Measurements from ENCODE around the gene GRB10. TPM values are rescaled to one million over a fixed set of nuclear protein-coding genes. Genes with fewer than 3 reads are reported as not detected.

The GRB10 gene
- total RNA-seq, 1 experiment from 2014 or later, result 68.2 TPM

- DNase-seq (ENCODE audit: unreplicated experiment), result no peak
- ChIA-PET POLR2A (no interaction called here), CTCF (interaction anchor here (0.7 to 6.4 kb wide), 3 partner anchors 20 to 145 kb away, joined by 3 to 48 read pairs (median 15); no protein-coding TSS in a partner anchor)
- H3K9me3 Mint-ChIP-seq (ENCODE audit: unreplicated experiment), result no peaks in the 10 kb centered on the region
- peaks cover 7% of the 10 kb centered on the region for H3K4me1 Mint-ChIP-seq (ENCODE audit: insufficient read depth, unreplicated experiment)
- TF ChIP-seq CTCF (IDR thresholded peaks at IDR 0.05; ENCODE audit: unreplicated experiment), result no peak
- peaks cover 49% of the 10 kb centered on the region for H3K36me3 Mint-ChIP-seq (ENCODE audit: insufficient read depth, unreplicated experiment)
- intact Hi-C loops (cut with micrococcal nuclease), result no loop called here
- H3K27ac Mint-ChIP-seq (ENCODE audit: low read depth, unreplicated experiment), result no peak overlapping the region
- H3K4me3 Mint-ChIP-seq (ENCODE audit: unreplicated experiment), result no peak overlapping the region
- no peaks in the 10 kb centered on the region for H3K27me3 Mint-ChIP-seq (ENCODE audit: insufficient read depth, unreplicated experiment)
- BruUV-seq (replicated peaks), result no TSS peak
These were observed 169.2 kb downstream of the GRB10 start for GRCh38 chr7:50613473-50613872.

GRCh38 chr7:50612704-50613103 is 170.0 kb downstream of the GRB10 start:
- ChIA-PET POLR2A (interaction anchor here (1.1 kb wide), 1 partner anchor 22 kb away, joined by 3 read pairs; no protein-coding TSS in a partner anchor), CTCF (interaction anchor here (0.6 to 6.4 kb wide), 6 partner anchors 21 to 1073 kb away, joined by 3 to 48 read pairs (median 4); no protein-coding TSS in a partner anchor)
- BruUV-seq (replicated peaks), result no TSS peak
- Mint-ChIP-seq H3K4me1 (ENCODE audit: insufficient read depth, unreplicated experiment) (peaks cover 12% of the 10 kb centered on the region), H3K4me3 (ENCODE audit: unreplicated experiment) (no peak overlapping the region), H3K27me3 (ENCODE audit: insufficient read depth, unreplicated experiment) (no peaks in the 10 kb centered on the region), H3K27ac (ENCODE audit: low read depth, unreplicated experiment) (no peak overlapping the region), H3K36me3 (ENCODE audit: insufficient read depth, unreplicated experiment) (peaks cover 43% of the 10 kb centered on the region), H3K9me3 (ENCODE audit: unreplicated experiment) (no peaks in the 10 kb centered on the region)
- no peak for DNase-seq (ENCODE audit: unreplicated experiment)
- TF ChIP-seq CTCF (IDR thresholded peaks at IDR 0.05; ENCODE audit: unreplicated experiment), result no peak
- intact Hi-C loops (cut with micrococcal nuclease), result no loop called here

GRCh38 chr7:50610521-50611277 is 172.0 kb downstream of the GRB10 start:
- Mint-ChIP-seq H3K36me3 (ENCODE audit: insufficient read depth, unreplicated experiment) (peaks cover 35% of the 10 kb centered on the region), H3K9me3 (ENCODE audit: unreplicated experiment) (no peaks in the 10 kb centered on the region), H3K27ac (ENCODE audit: low read depth, unreplicated experiment) (peak overlapping the region; percentile 21), H3K4me1 (ENCODE audit: insufficient read depth, unreplicated experiment) (peaks cover 14% of the 10 kb centered on the region), H3K4me3 (ENCODE audit: unreplicated experiment) (no peak overlapping the region), H3K27me3 (ENCODE audit: insufficient read depth, unreplicated experiment) (no peaks in the 10 kb centered on the region)
- BruUV-seq (replicated peaks), result no TSS peak
- POLR2A ChIA-PET, result no interaction called here
- CTCF ChIA-PET, result interaction anchor here (0.6 to 6.4 kb wide), 3 partner anchors 23 to 756 kb away, joined by 3 to 48 read pairs (median 5); no protein-coding TSS in a partner anchor
- intact Hi-C loops (cut with micrococcal nuclease), result no loop called here
- TF ChIP-seq CTCF (IDR thresholded peaks at IDR 0.05; ENCODE audit: unreplicated experiment), result no peak
- DNase-seq (ENCODE audit: unreplicated experiment), result peak; percentile 72

GRCh38 chr7:50608196-50608906 is 174.3 kb downstream of the GRB10 start:
- POLR2A ChIA-PET, result no interaction called here
- DNase-seq (ENCODE audit: unreplicated experiment), result no peak
- H3K36me3 Mint-ChIP-seq (ENCODE audit: insufficient read depth, unreplicated experiment), result peaks cover 36% of the 10 kb centered on the region
- H3K4me3 Mint-ChIP-seq (ENCODE audit: unreplicated experiment), result no peak overlapping the region
- TF ChIP-seq CTCF (IDR thresholded peaks at IDR 0.05; ENCODE audit: unreplicated experiment), result no peak
- no peaks in the 10 kb centered on the region for H3K27me3 Mint-ChIP-seq (ENCODE audit: insufficient read depth, unreplicated experiment)
- H3K4me1 Mint-ChIP-seq (ENCODE audit: insufficient read depth, unreplicated experiment), result peaks cover 14% of the 10 kb centered on the region
- intact Hi-C loops (cut with micrococcal nuclease), result no loop called here
- no TSS peak for BruUV-seq (replicated peaks)
- H3K9me3 Mint-ChIP-seq (ENCODE audit: unreplicated experiment), result no peaks in the 10 kb centered on the region
- no peak overlapping the region for H3K27ac Mint-ChIP-seq (ENCODE audit: low read depth, unreplicated experiment)
- CTCF ChIA-PET, result interaction anchor here (0.6 to 2.5 kb wide), 6 partner anchors 12 to 552 kb away, joined by 3 to 6 read pairs (median 4); no protein-coding TSS in a partner anchor
